Testis (tissue), 2 donors: ENCODE results near the gene LCE1C.

Experiments used
- POLR2A ChIP-seq: fragments of 450-650 bp; IDR thresholded peaks from one replicate; pipeline ENCODE4 v1.6.1; 2017; ENCODE audit warnings: antibody characterized with exemption, mild to moderate bottlenecking, moderate library complexity
- TF ChIP-seq, protein P1 (sequence below), 3 experiments: fragments of 450-650 bp in 2 of 3; fragments of 200-600 bp in 1 of 3; sonication (generic) in 1 of 3; IDR thresholded peaks; one replicate each; pipeline ENCODE4 v1.5.1; 2016 to 2019; ENCODE audit warnings: antibody characterized with exemption in 3 of 3, mild to moderate bottlenecking in 2 of 3, moderate library complexity in 1 of 3

DNA sequence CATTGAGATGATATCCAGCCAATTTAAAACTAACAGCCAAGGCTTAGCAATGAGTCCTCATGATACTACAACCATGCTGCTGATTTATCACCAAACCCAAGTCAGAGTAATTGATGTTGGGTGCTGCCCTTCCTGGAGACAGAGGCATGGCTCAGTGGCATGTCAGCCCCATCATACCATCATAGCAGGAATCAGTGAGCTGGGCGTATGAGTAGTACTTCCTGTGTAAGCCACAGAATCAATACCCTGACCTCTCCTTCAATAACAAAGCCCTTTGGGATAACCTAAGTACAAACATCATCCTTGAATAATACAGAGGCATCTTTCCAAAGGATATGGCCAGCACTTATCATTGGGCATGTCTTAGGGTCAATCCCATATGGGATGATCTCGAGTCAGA lies 23.4 kb downstream of the LCE1C start:
- TF ChIP-seq, protein P1, sequence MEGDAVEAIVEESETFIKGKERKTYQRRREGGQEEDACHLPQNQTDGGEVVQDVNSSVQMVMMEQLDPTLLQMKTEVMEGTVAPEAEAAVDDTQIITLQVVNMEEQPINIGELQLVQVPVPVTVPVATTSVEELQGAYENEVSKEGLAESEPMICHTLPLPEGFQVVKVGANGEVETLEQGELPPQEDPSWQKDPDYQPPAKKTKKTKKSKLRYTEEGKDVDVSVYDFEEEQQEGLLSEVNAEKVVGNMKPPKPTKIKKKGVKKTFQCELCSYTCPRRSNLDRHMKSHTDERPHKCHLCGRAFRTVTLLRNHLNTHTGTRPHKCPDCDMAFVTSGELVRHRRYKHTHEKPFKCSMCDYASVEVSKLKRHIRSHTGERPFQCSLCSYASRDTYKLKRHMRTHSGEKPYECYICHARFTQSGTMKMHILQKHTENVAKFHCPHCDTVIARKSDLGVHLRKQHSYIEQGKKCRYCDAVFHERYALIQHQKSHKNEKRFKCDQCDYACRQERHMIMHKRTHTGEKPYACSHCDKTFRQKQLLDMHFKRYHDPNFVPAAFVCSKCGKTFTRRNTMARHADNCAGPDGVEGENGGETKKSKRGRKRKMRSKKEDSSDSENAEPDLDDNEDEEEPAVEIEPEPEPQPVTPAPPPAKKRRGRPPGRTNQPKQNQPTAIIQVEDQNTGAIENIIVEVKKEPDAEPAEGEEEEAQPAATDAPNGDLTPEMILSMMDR (IDR thresholded peaks at IDR 0.05), result no peak
- no peak for TF ChIP-seq POLR2A
